ENCODE measurements around the gene PECR.

The PECR gene

GRCh38 chr2:216069028-216069427 is 12.6 kb downstream of the PECR start:
- DNase-seq, result no peak

GRCh38 chr2:216066230-216066629 is 15.4 kb downstream of the PECR start:
- DNase-seq, result no peak

- DNase-seq, result no peak
These were observed 16.9 kb downstream of the PECR start for GRCh38 chr2:216064665-216065064.

GRCh38 chr2:216064014-216064630 is 17.5 kb downstream of the PECR start:
- peak; percentile 20 for DNase-seq

- DNase-seq, result no peak
These were observed 22.3 kb downstream of the PECR start for GRCh38 chr2:216059233-216059834.

- no peak for DNase-seq
These were observed 23.9 kb downstream of the PECR start for GRCh38 chr2:216057688-216058193.

GRCh38 chr2:216056739-216057138 is 24.9 kb downstream of the PECR start:
- no peak for DNase-seq

GRCh38 chr2:216055680-216056079 is 25.9 kb downstream of the PECR start:
- DNase-seq, result no peak

GRCh38 chr2:216052420-216052819 is 29.2 kb downstream of the PECR start:
- DNase-seq, result no peak

GRCh38 chr2:216051350-216051749 is 30.3 kb downstream of the PECR start:
- no peak for DNase-seq

- no peak for DNase-seq
These were observed 32.2 kb downstream of the PECR start for GRCh38 chr2:216049452-216049851.

- no peak for DNase-seq
These were observed 34.2 kb downstream of the PECR start for GRCh38 chr2:216047397-216047796.

- DNase-seq, result no peak
These were observed 36.6 kb downstream of the PECR start for GRCh38 chr2:216044883-216045486.

GRCh38 chr2:216043949-216044348 is 37.7 kb downstream of the PECR start:
- DNase-seq, result no peak

GRCh38 chr2:216041438-216041837 is 40.2 kb downstream of the PECR start:
- no peak for DNase-seq

GRCh38 chr2:216039918-216040317 is 41.7 kb downstream of the PECR start:
- no peak for DNase-seq

- peak; percentile 81 for DNase-seq
These were observed 47.5 kb downstream of the PECR start for GRCh38 chr2:216034065-216034464.

GRCh38 chr2:216033403-216033802 is 48.2 kb downstream of the PECR start:
- no peak for DNase-seq

GRCh38 chr2:216031960-216032689 is 49.5 kb downstream of the PECR start:
- no peak for DNase-seq

GRCh38 chr2:216030216-216030615 is 51.4 kb downstream of the PECR start:
- DNase-seq, result no peak

- DNase-seq, result no peak
These were observed 52.0 kb downstream of the PECR start for GRCh38 chr2:216029416-216030129.

- DNase-seq, result no peak
These were observed 56.8 kb downstream of the PECR start for GRCh38 chr2:216024779-216025336.
